GM18502 (cell line): ENCODE data around the gene COL23A1.
"Not testable (repeated sequence)": the region's sequence is repeated elsewhere in the genome, so short reads cannot be mapped to it uniquely, and the experiment has no call there.

Source experiments
- ATAC-seq: cut with Tn5 transposase; IDR thresholded peaks from one replicate; pipeline ENCODE4 v1.9.1; 2021; ENCODE audit warnings: mild to moderate bottlenecking; ENCODE audit not compliant: unreplicated experiment, poor library complexity

COL23A1 gene

GRCh38 chr5:178319541-178320041 is 270.6 kb downstream of the COL23A1 start:
- no peak for ATAC-seq

DNA sequence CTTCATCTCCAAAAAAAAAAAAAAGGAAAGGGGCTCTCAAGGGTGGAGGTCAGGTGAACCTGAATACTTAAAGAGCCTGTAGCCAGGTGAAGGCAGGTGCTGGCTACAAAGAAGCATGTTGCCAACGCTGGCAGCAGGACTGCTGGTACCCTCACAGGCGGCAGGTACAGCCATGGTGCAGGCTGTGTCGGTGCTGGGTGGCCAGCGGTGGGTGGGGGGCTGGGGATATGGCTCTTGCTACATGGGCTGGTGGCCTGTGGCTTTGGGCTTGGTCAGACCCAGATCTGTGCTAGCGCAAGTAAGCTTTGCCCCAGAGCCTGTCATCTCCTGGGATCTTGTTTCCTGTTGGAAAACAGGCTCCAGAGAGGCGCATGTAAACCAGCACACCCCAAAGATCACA is 271.3 kb downstream of the COL23A1 start:
- no peak for ATAC-seq

DNA sequence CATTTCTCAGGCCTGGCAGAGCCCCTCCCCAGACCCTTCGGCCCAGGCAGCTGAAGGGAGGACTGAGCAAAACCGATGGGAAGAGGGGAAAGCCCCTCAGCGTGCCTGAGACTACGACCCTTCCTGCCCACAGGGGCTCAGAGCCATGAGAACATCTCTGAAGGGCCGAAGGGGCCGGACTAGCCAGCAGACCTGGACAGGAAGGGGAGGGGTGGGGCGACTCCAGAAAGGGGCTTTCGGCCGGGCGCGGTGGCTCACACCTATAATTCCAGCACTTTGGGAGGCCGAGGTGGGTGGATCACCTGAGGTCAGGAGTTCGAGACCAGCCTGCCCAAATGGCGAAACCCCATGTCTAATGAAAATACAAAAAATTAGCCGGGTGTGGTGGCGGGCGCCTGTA is 271.8 kb downstream of the COL23A1 start:
- ATAC-seq = no peak

- ATAC-seq = not testable (repeated sequence)
Observed at GRCh38 chr5:178317727-178318126, 272.5 kb downstream of the COL23A1 start.

GRCh38 chr5:178314961-178315820 is 275.0 kb downstream of the COL23A1 start:
- no peak for ATAC-seq

- no peak for ATAC-seq
Observed at GRCh38 chr5:178314061-178314660, 276.0 kb downstream of the COL23A1 start.

DNA sequence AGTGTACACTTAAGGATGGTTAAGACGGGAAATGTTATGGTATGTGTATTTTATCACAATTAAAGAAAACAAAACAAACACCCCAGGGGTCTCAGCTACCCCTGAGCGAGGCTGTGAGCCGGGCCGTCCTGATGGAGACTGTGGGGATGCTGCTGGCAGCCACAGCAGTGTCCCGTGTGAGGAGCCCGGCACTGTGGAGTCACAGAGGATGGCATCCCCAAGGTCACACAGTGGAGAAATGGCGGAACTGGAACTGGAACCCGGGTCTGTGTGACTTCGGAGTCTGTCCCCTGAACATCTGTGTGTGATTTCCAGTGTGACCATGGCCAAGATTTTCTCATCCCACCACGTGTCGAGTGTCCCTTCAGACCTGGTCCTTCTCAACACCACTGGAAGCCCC is 276.9 kb downstream of the COL23A1 start:
- no peak for ATAC-seq

DNA sequence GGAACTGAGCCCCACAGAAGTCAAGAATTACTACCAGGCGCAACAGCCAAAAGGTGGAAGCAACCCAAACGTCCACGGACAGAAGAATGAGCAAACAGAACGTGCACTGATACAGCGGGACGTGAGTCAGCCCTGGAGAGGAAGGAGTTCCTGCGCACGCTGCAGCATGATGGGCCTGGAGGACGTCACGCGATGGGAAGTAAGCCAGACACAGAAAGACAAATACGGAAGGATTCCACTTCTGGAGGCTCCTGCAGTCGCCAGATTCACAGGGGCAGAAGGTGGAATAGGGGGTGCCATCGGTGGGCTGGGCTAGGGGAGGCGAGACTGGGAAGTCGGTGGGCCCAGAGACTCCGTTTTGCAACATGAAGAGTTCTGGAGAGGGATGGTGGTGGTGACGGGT is 277.3 kb downstream of the COL23A1 start:
- no peak for ATAC-seq

DNA sequence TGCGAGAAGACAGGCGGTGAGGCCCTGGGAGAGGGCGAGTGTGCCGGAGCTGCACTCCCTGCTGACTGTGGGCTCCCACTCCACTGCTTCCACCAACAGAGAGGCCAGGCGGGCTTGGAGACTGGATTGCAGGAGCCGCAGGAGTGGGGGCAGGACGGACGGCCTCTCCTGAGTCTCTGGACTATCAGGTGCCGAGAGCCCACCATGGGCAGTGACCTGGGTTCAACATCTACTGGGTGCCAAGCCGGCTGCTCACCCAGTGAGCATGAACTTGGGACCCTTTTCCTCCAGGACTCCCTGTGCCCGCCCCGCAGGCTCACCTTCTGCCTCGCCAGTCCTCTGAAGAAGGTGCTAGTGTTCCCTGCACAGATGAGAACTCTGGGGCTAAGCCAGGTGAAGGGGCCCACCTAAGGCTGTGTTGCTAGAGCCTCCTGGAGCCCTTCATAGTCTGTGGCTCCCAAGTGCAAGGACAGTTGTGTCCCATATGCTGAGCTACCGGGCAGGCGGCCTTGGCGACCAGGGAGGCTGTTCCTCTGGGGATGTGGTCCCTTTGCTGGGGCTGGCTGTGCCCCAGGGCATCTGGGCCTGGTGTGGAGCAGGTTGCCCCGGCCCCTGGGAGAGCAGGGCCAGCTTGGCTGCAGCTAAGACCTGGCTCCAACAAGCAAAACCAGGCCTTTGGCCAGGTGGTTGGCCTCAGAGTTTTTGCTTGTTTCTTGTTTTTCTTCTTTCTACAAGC is 279.9 kb downstream of the COL23A1 start:
- ATAC-seq = no peak

DNA sequence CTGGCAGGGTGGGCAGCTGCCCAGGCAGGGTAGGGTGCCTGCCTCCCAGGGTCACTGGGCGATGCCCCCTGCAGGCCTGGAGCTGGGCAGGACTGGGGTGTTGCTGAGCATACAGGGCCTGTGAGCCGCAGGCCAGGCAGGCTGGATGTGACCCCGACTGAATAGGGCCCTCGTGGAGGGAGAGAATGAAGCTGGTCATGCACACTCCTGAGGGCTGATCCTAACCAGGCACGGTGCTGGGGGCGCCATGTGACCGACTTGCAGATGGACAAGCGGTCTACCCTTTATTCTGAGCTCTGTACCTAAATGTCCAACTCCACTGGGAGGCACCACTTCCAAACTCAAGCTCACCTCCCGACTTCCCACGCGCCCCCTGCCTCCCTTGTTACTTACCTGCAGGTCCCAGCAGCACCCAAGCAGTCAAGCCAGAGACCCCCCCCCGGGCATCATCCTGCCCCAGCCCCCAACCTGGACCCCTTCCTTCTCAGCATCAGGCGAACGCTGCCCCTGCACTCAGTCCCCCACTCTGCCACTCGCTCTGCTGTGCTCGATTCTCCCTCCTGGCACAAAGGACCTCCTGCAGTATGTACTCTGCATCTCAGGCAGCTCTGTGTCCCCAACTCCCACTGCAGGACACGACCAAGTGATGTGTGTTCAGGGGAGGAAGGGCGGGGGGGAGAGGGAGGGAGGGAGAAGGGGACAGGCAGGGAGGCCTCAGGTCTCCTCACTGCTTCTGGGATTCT is 280.8 kb downstream of the COL23A1 start:
- ATAC-seq = no peak

DNA sequence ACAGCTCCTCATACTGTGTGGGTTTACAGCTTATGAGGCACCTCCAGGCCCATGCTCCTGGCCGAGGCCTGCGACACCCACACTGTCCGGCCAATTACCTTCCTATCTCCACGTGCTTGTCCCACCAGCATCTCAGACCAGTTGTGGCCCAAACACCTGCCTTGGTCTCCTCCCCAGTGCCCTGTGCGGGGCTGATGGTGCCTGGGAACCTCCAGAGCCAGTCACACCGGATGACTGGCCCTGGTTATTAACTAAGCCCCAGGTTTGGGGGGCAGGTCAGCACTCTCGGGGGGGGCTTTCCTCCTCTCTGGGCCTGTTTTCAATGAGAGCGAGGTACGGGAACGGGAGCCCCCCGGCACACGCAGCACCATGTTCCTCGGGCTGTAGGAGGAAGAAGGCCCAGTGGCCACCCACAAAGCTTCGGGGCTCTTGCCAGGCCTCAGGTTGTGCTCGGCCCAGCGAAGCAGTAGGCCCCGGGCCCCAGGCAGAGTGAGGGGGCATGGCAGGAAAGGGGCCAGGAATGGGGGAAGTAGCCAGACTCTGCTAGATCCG is 281.6 kb downstream of the COL23A1 start:
- no peak for ATAC-seq

DNA sequence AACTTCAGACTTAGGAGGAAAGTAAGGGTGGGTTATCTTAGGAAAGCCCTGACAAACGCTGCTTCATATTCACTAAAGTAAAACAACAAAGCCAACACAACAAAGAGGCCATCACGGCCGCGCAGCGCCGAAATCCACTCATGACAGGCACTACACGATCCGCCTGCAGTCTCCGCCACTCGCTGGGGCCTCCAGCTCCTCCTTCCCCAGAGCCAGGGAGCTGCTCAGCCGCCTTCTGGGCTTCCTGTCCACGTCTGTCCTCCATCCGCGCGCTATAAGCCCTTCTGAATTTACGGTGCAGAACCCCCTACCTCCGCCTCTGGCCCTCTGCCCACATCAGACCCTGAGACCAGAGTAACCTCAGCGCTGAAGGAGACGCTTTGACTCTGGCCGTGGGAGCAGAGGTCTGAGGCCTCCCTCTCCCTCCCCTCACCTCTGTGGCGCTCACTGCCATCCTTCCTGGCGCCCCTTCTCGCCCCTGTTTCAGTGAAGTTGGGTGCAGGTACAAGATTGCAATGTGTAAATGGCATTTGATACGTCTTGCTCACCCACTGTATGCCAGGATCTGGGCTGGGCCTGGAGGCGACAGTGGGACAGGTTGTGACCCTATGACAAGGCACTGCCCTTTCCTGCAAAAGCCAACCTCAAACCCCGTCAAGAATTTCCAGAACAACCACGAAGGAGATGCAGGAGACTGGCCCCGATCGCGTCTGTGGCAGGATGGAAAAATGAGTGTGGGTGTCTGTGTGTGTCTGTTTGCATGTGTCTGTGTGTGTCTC is 282.7 kb downstream of the COL23A1 start:
- no peak for ATAC-seq

DNA sequence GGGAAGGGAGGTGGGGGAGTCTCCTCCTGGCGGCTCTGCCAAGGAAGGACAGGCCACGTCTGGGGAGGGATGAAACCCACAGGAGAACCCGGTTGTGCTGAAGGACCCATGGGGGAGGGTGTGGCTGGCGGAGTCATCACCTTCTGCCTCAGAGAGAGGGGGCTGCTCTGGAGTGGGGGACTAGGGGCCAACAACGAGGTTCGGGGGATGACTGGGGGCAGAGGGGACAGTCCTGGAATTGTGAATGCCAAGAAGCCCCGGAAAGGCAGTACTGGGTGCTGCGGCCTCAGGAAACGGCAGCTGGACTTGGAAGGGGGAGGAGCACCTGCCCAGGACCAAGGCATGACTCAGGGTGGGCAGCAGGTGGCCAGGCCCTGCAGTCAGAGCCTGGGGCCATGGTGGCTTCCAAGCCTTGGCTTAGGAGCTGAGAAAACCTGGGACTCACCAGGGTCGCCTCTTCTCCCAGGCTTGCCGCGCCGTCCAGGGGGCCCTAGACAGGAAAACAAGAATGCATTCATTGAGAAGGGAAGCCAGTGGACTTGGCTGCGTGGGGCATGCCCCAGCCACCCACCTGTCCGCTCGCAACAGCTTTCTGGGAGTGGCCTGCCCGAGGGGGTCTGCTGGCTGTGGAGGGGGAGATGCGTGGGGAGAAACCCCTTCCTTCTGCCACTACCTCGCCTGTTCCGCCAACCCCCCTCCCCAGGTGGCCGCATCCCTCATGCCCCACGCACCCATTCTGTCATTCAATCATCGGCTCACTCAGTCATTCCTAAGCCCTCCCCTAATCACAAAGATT is 283.6 kb downstream of the COL23A1 start:
- no peak for ATAC-seq

DNA sequence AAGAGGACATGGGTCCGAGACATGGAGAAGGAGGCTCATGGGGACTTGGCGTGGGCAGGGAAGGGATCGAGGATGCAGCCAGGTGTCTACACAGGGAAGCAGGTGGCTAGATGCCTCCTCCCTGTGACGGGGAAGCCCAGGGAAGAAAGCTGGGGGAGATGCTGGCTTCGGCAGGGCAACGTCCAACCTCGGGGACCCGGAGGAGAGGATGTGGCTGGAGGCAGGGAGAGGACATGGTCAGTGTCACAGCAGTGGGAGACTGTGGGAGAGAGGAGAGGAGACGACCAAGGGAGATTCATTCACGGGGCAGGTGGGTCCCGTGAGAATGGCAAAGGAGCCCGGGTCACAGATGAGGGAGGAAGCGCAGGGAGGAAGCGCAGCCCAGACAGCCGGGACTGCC is 284.4 kb downstream of the COL23A1 start:
- no peak for ATAC-seq

DNA sequence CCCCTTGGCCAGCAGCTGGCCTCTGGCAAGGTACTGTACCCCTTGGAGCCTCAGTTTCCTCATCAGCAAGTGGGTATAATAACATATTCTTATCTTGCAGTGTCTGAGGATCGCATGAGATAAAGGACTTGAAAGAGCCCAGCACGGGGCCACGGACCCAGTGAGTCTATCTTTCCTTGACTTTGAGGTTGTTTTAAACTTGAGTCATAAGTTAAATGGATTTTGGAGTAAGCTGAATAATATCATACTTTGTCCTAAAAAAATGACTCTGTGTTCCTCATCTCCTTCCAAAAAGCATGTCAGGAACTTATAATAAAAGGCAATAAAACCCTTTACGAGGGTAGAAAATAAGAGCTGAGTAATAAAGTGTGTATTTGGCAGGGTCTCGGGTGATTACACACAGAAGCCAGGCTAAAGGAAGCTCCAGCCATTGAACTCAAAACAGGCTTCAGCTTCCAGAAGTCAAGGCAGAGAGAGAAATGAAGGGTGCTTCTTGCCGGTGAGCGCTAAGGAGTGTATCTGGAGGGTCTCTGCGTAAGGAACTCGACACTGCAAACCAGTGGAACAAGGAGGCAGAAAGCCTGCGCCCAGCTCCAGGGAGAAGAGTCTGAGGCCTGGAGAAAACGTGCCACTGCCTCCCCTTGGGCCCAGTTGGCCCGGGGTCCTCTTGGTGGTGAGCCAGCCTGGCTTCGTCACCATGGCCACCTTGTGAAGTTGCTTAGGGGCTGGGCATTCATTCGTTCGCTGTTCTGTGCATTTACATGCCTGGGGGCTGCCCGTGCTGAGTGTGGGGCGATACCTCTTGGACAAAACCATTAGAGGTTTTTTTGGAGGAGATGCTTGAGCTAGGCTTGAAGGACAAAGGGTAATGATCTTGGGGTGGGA is 285.2 kb downstream of the COL23A1 start:
- no peak for ATAC-seq

GRCh38 chr5:178304016-178304415 is 286.2 kb downstream of the COL23A1 start:
- ATAC-seq = no peak

DNA sequence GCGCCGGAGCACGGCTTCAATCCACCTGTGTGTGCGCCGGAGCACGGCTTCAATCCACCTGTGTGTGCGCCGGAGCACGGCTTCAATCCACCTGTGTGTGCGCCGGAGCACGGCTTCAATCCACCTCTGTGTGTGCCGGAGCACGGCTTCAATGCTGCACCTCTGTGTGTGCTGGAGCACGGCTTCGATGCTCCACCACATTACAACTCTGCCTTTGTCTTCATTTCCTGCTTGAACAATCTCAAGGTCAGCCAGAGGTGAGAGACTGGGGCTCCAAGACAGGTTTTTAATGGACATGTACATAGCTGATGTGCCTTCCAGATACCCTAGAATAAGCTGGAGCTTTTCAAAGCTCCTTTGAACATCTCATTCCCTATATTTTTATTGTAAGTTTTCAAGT is 287.9 kb downstream of the COL23A1 start:
- not testable (repeated sequence) for ATAC-seq

DNA sequence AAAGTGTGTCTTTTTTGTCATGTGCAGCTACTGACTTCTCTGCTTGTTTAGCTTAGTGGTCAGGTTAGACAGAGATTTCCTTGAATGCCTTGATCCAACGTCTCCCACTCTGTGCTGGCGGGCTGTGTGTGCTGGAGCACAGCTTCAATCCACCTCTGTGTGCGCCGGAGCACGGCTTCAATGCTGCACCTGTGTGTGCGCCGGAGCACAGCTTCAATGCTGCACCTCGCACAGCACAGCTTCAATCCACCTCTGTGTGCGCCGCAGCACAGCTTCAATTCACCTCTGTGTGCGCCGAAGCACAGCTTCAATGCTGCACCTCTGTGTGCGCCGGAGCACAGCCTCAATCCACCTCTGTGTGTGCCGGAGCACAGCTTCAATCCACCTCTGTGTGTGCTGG is 288.6 kb downstream of the COL23A1 start:
- ATAC-seq = no peak
